DMS79 (cell line): ENCODE data around the gene MEG3.
A peak's percentile ranks its signal among the peaks of the same experiment; 100 is the strongest.

Experiments
- DNase-seq: peaks from one replicate; lab custom pipeline; 2025; lab: John Stamatoyannopoulos, UW

Gene MEG3

DNA sequence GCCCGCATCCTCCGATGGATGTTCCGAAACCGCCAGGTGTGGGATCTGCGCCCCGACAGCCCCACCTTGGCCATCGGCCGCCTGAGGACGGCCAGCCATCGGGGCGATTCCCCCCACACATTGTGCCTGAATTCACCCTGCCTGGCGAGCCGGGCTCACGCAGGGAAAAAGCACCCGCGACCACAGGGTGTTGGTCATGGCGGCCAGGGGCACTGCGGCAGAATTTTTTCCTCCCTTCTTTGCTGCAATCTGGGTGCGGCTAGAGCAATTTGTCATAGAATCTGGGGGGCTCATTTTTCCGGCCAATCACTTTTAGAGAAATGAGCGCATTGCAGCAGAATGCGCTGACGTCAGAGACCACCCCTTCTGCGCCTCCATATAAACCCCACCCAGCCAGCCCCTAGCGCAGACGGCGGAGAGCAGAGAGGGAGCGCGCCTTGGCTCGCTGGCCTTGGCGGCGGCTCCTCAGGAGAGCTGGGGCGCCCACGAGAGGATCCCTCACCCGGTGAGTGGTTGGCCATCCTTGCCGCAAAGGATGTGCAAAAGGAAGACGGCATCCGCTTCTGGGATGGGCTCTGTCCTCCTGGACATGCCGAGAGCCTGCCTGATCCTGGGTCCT lies at the start of gene MEG3:
Gene MEG3 (plus strand): TSS at position 406 of the 619 bp plus-strand sequence.
- DNase-seq = no peak

DNA sequence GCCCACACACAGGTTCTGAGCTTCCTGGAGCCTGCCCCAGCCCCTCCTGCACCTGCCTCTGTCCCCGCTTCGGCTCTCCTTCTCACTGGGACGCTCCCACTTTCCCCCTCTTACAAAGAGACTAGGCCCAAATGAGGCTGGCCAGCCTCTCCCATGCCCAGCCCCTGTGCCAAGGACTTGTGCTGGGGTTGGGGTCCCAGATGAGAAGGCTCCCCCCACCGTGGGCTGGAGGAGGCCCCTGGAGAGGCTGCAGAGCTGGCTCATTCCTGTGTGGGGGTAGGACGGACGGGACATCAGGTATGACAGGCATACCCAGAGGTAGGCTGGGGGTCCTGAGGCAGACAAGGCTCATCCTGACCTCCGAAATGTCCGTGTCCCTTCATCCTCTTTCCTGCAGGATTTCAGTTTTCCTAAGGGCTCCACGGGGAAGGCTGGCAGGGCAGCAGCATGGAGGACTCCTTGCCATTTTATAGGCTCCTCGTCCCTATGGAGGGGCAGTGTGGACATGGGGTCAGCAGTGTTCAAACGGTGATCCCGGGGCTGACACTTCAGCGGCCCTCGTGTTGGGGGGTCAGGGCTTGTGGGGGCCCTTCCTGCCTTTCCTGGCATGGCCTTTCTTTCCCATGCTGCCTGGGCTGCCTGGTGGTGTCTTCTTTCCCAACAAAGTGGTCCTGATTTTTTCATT lies 49.1 kb upstream of the MEG3 start:
- no peak for DNase-seq

DNA sequence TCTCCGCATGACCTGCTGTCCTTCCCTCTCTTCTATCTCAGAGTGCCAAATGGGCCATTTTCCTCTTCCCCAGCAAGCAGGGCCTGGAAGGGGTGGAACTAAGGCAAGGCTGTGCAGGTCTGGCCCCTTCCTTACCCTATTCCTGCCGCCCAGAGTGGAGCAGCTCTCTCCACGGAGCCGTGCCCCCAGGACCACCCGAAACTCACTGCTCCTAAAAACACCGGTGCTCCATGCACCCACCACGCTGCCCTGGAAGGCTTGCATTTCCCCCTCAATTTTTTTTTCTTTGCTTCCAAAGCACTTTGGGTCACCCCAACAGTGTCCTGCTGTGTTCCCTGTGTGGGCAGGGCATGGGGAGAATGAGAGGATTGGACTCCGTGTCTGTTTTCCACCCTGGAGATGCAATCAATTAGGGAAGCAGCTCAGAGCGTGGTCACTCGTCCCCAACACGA lies 48.5 kb upstream of the MEG3 start:
- DNase-seq = no peak

DNA sequence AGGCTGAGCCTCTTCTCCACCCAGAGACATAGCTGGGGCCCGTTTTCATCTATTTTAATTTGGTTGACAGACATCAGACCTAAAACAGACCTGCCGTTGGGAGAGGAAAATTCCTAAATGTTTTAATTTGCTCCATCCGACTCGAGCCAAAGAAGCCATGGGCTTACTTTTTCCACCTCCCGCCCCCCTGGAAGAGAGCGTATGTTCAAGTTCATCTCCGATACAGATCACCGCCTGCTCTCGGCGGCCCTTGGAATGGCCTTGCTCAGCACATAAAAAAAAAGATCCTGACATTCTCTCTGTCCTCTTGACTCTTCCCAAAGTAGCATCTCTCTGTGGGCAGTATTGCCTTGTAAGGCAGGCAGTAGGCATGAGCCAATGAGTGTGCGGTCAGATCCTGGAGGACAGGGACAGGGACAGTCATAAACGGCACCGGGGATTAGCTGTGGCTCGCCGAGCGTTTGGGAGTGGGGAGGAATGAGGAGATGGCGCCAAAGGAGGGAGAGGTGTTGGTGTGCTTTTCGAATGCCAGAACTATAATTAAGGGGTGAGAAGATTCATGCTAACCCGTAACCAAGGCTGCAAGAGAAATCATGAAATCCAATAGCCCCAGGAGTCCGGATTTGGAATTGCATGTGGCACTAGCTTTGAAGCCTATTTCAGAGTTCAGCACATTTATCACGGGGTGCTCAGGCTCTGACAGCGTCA lies 47.9 kb upstream of the MEG3 start:
- no peak for DNase-seq

DNA sequence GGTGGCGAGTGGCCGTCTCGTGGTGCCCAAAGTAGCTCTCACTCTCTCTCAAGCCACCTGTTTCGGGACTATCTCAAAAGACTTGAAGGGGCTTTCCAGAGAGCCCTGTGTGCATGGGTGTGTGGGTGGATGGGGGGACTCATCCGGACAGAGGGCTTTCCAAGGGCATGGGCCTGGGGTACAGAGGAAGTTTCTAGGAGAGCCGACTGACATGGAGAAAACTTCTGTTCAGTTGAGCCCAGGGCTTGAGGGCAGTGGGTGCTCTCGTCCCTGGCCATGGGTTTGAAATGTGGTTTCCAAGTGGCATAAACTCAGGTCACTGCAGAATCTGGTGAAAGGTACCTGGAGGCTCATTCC lies 47.4 kb upstream of the MEG3 start:
- DNase-seq = no peak

DNA sequence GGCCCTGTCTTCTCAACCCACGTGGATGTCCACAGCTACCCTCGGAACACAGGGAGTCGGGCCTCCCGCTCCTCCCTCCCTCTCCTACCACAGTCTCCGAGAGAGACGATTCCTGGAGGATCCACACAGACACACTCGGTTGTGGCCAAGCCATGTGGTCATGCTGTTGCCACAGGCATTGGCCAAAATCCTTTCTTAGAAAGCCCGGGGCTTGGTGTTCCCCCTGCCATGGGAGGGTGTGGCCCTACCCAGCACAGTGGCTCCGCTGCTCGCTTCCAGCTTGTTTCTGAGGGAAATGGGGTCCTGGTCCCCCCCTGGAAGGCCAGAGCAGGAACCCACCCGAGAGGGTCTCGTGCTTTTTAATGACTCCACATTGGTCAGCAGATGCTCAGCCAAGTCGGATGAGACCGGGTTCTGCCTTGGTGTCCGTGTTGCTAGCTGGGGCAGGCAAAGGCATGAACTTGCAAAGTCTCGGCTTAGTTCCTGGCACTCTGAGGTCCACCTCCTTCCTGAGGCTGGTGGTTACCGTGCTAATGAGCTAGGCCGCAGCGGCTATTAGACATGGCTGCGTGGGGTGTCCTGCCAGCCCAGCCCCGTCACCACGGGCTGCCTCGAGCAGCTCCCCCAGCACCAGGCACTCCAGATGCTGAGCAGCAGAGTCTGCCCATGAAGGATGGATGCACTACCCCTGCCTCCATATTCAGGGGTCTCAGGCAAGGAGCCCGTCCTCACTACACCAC lies 46.8 kb upstream of the MEG3 start:
- no peak for DNase-seq

DNA sequence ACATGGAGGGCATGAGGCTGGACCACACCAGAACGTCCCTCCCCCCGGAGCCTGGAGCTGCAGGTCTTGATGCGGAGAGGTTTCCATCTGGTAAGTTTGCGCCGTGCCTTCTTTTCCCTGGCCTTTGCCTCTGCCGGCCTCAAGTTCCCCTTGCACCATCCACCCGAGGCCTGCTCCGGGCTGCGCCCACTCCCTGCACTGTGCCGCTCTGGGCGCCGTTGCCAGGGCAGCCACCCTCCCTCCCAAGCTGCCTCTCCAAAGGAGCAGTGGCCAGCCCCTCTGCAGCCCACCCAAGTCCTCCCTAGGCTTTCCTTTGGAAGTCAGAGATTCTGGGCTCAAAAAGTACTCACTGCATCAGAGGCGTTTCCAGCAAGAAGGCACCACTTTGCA lies 46.2 kb upstream of the MEG3 start:
- DNase-seq = no peak

DNA sequence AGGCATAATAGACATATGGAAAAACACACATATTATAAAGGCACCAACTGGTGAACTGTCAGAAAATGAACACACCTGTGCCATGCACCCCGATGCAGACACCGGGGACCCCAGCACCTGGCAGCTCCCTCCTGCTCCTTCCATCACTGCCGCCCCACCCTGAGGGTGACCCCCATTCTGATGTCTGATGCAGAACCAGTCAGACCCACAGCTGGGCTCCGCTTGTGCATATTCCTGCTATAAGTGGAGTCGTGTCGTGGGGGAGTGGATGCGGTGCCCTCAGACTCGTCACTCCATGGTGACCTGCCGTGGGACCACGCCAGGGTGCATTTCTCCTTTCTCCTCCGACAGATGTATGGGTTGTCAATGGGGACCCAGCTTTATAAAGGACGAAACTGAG lies 45.7 kb upstream of the MEG3 start:
- no peak for DNase-seq

DNA sequence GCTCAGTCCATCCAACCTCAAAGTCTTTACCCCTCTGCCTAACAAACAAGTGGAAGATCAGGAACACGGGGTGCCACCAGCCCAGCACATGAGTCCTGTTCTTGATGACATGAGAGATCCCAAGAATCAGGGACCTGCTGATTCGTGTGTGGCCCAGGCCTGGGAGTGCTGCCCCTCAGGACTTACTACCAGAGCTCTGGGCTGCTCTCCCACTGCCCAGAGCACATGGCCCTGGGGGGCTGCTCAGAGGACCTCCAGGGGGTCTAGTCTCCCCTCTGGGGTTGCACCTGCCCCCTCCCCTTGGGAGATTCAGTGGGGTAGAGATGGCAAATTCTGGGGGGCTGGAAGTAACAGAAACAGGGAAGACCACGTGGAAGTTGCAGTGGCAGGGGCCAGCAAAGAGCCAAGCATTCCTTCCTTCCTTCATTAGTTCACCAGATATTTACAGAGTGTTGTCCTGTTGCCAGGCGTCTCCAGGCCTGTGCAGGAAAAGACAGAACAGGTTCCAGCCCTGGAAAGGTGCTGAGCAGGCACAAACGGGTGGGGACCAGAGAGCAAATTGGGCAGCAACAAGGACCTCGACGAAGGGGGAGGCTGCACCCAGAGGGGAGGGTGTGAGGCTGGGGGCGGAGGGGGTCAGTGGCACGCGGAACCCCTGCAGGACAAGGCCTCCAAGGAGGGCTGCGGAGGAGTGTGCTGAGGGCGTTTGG lies 45.1 kb upstream of the MEG3 start:
- DNase-seq = no peak

DNA sequence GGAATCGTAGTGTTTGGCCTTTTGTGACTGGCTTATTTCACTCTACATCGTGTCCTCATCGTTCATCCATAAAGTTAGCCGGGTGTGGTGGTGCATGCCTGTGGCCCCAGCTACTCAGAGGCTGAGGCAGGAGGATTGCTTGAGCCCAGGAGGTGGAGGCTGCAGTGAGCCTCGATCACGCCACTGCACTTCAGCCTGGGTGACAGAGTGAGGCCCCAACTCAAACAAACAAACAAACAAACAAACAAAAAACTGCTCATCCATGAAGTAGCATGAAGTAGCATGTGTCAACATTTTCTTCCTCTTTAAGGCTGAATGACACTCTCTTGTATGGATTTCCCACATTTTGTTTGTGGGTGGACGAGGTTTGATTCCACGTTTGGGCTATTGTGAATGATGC lies 44.0 kb upstream of the MEG3 start:
- DNase-seq = no peak

DNA sequence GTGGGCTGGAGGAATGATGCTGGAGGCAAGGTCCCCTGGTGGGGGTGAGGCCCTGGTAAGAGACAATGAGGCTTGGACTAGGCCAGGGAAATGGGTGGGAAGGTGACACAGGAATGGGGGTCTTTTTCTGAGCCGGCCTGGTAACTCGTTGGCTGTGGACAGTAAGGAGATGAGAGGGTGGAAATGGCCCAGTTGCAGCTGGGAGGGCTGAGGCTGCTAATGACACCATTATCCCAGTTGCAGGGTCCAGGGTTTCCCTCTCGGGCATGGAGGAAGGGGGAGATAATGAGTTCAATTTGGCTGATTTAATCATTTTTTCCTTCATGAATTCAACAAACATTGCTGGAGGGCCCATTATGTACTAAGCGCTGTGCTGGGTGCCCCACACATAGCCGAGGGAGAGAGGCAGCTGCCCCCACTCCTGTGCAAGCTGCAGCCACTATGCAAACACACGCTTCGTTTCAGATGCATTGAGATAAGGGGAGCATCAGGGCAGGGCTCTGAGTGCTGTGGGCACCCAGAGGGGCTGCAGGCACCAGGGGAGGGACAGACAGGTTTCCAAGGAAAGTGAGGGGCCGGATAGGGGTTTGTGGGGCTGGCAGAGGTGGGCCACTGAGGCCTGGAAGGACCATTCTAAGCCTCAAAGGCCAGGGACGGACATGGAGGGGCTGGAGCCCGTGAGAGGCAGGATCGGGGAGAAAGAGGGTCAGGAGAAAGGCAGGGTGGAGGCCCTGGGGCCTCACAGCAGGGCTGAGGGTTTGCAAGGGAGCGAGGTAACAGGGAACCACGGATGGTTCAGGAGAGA lies 43.2 kb upstream of the MEG3 start:
- DNase-seq = peak; percentile 71

DNA sequence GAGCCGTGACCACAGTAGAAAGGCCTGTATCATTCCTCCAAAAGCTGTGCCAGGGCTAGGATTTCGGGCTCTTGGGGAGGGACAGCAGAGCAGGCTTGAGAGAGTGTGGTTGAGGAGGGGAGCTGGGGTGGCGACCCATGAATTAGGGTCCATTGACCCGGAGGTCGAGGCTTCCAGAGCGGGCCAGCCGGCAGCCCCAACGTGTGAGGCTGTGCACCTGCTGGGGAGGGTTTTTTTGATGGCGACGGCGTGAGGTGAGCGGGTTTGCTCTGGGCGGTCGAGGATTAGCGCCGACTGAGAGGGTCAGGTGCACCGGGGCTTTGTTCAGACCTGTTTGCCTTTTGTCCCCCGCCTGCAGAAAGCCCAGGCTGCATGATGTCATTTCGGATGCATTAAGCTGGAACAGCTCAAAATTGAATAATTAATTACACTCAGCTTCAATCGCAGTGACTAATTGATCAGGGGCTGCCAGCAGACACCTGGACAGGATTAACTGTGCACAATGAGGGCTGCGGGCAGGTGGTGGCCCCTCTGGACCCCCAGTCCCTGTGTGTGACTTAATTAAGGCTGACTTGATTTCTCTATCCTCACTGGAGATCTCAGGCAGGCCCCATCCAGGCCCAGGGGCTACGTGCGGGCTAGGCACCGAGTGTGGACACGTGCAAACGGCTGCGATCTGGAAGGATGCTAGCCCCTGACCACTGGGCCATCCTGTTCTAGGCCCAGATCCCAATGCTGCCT lies 42.1 kb upstream of the MEG3 start:
- DNase-seq = peak; percentile 92

DNA sequence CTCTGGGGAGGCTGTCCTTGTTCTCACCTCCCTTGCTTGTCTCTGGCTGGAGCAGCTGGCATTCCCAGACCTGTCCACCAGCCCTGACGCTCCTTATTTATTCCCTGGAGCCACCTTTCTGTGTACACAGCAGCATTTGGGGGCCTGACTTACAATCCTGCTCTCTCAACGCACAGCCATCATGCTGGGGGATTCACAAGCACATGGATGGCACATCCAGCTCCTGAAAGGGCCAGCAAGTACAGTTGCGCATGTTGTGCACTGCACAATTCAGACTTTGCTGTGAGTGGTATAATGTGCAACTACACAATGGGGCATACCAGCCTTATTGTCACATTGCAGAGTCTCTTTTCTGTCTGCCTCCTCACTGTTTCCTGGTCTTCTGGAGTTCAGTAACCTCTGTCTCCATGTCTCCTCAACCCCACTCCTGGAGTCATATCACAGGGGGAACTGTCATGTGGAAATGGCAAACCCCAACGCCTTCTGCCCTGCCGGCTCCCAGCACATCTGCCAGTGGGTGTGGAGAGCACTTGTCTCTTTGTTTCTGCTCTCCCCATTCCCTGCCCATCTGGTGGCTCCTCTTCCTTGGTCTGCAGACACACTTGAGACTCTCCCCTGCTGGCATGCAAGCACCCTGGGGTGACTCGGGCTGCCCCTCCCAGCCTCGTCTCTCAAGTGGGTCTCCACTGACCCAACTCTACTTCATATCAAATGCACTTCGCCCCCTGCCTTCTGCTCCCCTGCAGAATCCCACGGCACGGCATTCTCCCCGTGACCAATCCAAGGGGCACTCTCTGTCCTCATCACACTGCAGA lies 41.2 kb upstream of the MEG3 start:
- DNase-seq = peak; percentile 60

DNA sequence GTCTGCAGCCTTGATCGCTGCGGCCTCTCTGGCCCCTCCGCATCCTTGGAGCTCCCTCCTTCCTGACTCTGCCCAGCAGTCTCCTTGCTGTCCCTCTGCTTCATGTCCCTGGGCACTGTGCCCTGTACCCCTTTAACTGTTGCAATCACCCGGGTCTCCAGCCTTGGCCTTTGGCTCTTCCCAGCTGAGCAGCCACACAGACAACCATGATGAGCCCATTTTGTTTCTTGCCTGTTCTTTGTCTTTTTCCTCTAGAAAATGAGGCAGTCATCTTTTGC lies 40.6 kb upstream of the MEG3 start:
- no peak for DNase-seq

DNA sequence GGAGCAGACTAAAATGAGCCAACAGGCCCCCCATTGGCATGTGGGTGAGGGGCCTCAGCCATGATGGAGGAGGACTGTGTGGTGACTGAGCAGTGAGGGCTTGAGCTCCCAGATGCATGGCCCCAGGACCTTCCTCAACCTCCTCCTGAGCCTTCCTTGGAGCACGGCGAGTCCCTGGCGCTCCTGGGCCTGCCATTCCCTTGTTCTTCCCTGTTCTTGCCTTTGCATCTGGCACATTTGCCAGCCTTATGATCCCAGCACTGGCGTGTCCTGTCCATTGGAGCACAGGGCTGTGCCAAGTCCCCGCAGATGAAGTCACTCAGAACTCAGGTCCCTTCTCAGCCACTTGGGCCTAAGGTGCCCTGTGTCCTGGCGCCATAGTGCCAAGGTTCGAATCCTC lies 40.3 kb upstream of the MEG3 start:
- DNase-seq = no peak

DNA sequence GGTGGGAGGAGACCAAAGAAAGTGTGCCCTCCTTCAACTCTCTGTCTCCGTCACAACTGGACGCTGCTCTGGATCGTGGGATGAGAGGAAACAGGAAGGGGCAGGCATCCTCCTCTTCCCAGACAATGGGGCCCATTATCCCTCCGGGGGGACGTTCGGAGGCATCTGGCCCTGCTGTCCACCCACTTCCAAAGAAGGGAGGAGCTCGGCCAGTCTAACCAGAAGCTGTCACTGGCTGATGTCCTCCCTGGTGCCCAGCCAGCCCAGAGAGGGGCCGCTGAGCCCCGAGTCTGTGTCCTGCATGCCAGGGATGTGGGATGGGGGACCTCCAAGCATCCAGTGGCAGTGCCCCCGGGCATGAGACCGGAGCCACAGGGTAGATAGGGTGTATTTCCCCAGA lies 39.8 kb upstream of the MEG3 start:
- DNase-seq = no peak

DNA sequence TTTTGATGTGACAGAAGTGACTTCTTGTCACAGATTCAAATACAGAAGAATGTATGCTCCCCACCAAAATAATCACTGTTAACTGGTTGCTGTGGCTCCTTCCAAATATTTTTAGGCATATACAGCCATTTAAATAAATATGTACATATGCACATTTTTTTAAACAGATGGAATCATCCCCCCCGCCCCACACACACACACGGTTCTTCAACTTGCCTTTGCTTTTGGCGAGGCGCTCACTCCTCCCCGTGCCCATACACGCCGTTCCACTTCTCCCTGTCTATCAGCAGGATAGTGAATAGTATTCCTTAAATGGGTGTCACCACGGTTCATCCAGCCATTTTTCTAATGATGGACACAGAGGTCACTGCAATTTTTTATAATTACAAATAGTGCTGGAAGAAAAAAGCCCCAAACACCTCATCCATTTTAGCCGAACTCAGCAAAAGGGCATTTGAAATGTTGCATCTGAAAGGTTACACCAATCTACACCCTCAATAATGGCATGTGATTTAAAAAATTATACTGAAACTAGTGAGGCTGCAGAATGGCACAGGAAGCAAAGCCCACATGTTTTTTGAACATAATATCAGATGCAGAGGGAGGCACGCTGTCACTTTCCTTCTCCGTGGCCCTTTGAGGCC lies 39.2 kb upstream of the MEG3 start:
- DNase-seq = no peak

DNA sequence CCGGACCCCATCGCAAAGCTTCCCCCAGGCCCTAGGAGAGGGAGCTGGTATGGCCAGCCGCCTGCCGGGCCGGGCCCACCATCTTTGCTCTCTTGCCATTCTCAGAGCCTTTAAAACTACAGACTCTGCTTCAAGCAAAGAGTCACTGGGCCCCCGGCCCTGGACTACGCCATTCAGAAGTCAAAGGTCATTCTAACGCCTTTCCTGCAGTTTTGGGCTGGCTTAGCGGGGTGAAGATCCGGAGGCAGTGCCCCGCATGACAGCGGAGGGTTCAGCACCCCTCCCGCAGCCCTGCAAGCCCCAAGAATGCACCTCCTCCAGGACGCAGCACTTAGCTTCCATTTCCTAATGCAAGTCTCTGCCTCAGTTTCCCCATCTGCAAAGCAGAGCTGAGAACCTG lies 38.3 kb upstream of the MEG3 start:
- no peak for DNase-seq

DNA sequence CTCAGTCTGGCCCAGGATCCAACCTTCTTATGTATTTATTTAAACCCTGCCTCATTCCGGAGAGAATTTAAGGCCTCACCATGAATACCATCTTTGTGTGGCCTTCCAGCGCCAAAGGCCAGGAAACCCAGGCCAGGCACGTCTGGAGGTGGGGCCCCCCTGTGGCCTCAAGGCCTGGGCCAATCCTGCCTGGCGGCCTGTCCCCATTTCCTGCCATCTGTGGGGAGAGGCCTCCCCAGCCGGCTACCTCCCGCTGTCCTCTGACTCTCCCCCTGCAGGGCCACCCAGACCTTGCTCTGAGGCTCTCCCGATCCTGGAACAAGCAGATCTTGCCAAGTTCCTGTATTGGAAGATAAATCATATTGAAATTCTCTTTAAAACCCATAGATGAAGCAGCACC lies 37.4 kb upstream of the MEG3 start:
- DNase-seq = no peak

DNA sequence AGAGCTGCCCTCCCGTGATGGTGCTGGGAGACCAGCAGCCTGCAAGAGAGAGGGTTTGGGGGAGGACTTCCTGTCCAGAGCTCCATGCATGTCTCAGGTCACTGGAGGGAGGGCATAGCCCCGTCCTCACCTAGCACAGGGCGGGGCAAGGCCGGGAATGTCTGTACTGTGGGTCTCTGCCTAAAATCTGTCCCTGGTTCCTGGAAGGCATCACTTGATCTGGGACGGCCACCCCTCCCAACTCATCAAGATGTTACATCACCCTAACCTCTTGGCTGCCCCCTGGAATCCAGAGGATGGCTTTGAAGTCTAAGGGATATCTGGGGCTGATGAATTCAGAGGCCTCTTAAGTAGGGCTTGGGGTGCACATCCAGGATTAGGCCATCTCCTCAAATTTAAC lies 37.0 kb upstream of the MEG3 start:
- no peak for DNase-seq
